ENCODE data around the gene TNFSF11.

TNFSF11 gene

GRCh38 chr13:42612021-42612765 is 38.2 kb downstream of the TNFSF11 start:
- DNase-seq (ENCODE audit: low read depth) = no peak

DNA sequence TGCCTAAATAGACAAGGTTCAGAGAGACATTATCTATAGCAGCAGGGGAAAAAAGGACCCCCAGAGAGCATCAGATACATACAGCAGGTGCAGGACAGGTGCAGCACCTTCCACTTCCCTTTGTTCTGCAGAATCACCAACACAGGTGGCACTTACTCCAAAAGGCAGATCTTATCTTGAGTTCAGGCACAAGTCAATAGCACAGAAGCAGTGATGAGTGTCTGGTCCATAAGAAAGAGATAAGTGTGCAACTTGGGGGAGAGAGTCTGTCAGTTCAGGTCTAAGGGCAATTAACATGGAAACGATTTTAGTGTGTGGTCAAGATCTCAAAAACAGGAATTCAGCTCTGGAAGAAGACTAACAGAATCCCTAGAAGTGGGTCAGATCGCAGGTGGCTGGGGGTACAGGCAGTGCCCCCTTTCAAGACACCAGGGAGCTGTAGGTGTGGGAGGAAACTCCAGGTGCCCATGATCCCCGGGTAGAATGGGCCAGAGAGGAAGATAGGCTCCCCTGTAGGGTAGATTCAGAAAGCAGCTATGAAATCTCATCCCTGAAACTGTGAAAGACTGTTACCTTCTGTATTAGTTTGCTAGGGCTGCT is 40.6 kb downstream of the TNFSF11 start:
- DNase-seq (ENCODE audit: low read depth) = no peak

- no peak for DNase-seq (ENCODE audit: low read depth)
Measured at GRCh38 chr13:42615691-42616090, 41.7 kb downstream of the TNFSF11 start.

DNA sequence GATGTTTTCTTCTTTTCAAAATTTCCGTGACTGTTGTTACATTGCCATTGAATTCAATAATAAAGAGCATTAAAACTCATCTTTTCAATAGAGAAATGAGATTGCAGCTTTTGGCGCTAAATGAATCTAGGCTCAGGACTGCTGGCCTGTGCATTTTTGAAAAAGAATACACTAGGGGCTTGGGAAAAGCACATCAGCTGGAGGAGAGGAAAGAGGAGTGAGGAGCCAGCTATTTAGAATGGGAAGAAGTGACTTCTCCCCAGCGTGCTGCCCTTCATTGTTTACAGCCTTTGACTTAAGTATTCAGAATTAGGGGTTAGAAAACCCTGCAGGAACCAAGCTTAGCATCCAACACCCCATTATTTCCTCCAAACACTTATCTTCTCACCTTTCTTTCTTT is 43.3 kb downstream of the TNFSF11 start:
- DNase-seq (ENCODE audit: low read depth) = no peak

DNA sequence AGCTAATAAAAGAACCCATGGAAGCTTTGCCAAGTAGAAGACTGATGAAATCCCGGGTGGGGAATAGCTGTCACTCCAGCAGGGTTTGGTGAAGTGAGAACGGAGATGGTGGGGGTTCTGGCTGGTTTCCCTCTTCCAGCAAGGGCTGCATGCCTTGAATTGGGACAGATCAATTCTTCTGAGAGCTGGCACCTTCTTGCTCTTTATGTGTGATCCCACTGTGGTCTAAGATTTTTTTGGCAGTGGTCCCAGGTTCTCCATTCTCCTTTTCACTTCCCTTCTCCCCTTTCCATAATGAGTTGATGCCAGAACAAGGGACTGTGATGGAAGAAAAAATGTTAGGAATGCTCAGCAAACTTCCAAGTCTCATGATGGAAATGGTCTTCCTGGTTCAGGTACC is 50.0 kb downstream of the TNFSF11 start:
- DNase-seq (ENCODE audit: low read depth) = no peak

- no peak for DNase-seq (ENCODE audit: low read depth)
Measured at GRCh38 chr13:42625611-42626010, 51.7 kb downstream of the TNFSF11 start.

DNA sequence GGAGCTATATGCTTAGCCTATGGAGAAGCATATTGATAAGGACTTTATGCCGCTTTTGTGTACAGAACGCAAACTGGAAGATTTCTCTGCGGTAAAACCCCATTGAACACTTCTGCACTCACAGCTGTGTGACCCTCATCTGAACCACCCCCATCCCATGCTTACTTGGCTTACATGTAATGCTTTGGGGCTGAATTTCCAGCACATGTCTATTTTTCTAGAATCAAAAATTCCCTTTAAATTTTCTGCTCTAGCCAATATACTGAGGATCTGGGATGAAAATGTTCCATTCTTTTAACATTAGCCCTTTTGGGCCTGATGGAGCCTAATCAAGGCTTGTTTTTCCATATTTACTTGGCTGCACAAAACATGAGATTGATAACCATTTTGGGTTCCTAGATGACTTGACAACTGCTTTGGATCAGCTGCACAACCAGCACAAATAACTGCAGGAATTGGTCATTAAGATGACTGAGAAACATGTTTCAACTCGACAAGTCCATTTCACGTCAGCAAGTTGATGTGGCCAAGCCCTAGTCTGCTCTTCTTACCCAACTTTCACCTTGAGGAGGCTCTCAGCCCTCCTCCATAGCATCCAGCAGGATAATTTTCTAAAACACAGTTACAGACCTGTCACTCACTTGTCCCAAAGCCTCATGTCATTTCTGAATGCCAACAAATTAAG is 52.4 kb downstream of the TNFSF11 start:
- no peak for DNase-seq (ENCODE audit: low read depth)

DNA sequence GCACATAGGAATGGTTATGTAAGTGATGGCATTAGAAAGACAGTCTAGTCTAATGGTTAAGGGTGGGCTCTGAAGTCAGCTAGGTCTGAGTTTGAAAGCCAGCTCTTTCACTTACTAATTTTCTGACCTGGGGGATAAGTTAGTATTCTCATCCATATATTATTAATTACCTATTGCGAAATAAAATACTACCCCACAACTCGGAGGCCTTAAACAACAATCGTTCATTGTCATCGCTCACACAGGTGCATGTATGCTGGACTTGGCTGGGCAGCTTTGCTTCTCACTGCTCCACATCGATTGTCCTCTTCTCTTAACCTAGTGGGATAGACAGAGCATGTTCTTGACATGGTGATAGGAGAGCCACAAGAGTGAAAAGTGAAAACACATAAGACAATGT is 54.7 kb downstream of the TNFSF11 start:
- no peak for DNase-seq (ENCODE audit: low read depth)

- DNase-seq (ENCODE audit: low read depth) = no peak
Measured at GRCh38 chr13:42631181-42631580, 57.2 kb downstream of the TNFSF11 start.

GRCh38 chr13:42633495-42633894 is 59.5 kb downstream of the TNFSF11 start:
- no peak for DNase-seq (ENCODE audit: low read depth)

DNA sequence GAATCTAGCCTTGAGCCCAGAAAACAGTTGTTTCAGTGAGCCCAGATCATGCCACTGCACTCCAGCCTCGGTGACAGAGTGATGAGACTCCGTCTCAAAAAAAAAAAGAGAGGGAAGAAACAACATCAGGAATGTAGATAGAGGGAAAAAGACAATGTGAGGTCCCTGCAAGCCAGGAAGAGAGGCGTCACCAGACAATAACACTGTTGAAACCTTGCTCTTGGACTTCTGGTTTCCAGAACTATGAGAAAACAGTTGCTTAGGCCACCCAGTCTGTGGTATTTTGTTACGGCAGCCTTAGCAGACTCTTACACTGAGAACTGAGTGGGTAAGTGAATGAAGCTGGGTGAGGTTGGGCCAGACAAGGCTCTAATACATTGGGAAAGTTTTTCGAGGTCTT is 64.1 kb downstream of the TNFSF11 start:
- DNase-seq (ENCODE audit: low read depth) = no peak

GRCh38 chr13:42638886-42639285 is 64.9 kb downstream of the TNFSF11 start:
- DNase-seq (ENCODE audit: low read depth) = no peak

DNA sequence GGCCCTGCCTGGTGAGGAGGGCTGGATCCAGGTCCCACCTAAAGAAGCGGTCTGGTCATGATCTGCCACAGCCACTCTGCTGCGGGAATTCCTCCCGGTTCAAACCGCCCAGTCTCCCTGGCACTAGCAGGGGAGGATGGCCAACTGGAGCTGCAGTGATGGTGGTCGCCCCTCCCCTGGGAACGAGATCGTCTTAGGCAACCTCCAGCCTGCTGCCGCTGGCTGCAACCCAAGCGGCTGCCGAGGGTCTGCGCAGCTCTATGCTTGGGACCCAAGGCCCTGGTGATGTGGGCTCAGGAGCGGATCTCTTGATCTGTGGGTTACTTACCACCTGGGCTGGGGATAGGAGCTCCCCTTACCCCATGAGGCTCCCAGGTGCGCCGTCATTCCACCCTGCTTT is 69.1 kb downstream of the TNFSF11 start:
- DNase-seq (ENCODE audit: low read depth) = no peak

DNA sequence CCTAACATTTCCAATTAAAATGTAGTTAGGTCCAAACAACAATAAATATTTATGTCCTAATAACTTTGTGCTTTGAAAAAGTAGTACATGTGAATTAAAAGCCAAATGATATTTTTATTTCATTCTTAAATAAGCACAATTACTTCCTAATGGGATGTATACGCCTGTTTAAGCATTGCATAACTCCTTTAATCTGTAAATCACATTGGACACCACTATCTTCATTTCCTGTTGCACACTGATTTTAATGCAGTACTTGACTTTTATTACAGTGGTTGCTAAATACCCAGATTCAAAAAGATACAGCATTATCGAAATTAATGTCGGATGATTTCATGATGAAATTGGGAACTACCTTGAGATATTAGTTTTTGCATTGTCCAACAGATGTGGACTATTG is 70.9 kb downstream of the TNFSF11 start:
- no peak for DNase-seq (ENCODE audit: low read depth)

GRCh38 chr13:42645717-42646116 is 71.8 kb downstream of the TNFSF11 start:
- DNase-seq (ENCODE audit: low read depth) = no peak

DNA sequence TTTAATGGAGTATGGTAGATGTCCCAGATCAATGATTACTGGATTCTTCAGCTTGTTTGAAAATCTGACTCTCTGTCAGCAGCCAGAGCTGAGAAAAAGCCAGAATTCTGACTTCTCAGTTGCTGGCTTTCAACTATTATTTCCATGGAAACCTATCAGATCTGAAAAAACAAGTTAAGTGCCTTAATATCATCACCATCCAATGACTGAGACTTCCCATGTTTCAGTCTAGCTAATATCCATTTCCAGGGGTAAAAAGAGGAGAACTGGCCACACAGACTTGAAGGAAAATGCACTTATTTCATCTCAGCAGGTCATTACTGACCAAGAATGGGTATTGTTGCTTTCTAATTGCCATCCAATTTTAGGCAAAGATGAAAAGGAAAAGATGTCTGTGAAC is 75.2 kb downstream of the TNFSF11 start:
- DNase-seq (ENCODE audit: low read depth) = no peak

DNA sequence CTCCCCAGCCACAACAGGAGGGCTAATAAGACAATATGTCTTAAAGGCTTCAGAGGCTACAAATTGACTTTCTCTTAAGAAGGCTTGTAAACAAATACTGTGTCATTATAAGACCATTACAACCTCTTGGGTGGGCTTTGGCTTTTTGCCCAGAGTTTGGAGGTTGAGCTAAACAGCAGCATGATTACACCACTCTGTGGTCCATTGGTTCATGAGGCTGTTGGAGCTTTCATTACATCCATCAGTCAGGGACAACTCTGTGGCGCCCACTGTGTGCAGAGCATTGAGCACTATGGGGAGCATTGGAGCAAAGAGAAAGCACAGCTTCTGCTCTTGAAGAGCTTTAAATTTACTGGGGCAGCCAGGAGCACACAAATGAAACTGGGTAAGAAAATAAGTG is 75.9 kb downstream of the TNFSF11 start:
- DNase-seq (ENCODE audit: low read depth) = no peak

- DNase-seq (ENCODE audit: low read depth) = no peak
Measured at GRCh38 chr13:42650506-42650905, 76.6 kb downstream of the TNFSF11 start.

DNA sequence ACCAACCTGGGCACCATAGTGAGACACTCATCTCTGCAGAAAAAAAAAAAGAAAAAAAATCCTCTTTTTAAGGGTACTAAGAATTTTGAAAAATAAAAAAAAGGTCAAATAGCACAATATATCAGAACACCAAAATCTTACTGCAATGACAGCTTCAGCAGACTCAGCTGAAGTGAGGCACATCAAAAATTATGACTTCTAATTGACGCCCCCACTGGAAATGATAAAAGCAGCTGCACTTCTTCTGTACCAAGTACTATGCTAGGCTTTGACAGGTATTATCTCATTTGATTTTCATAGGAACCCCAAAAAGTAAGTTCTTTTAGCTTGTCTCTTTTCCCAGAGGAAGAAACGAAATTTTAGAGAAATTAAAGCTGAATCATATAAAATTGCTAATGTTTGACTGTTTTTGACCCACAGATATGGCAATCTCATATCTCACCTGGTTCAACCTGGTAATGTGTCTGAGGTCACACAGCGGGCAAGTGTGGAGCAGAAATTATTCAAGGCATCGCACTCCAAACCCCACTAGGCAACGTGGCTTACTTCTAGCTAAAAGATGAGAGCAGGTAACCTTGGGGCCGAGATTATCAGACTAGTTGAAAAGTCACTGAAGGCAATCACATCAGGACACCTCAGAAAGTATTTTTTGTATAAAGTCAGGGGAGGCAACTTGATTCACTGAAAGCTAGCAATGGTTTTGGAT is 78.1 kb downstream of the TNFSF11 start:
- DNase-seq (ENCODE audit: low read depth) = no peak

DNA sequence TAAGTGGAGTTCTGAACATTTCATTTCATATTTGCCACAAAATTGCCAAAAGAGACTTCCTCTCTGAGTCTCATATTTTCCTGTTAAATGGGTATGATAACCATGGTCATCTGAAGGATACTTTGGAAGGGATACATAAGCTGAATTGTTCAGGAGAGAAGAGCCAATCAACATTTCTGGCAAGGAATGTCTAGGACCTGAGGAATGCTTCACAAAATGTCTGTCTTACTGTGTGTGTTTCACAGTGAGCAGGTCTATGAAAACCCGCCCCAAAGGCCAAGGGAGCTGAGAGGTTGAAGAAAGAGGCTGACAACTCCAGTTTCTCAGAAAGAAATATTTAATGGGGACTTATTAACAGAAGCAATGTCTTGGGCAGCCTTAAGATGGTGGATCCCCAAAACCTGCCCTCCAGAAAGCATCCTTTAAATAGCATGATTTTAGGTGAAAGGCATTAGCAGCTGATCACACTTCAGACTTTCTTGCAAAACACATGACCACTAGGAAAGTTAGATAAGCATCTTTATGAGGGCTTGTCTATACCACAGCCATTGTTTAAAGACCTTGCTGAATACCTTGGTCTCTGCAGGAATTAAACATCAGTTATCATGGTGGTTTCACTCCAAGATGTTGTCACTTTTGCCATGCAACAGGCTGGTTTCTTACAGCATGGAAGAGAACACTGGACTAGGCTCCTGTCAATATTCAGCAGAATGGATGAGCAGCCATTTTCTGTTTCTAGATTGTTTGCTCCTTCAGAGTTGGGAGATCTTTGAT is 78.9 kb downstream of the TNFSF11 start:
- no peak for DNase-seq (ENCODE audit: low read depth)

GRCh38 chr13:42653679-42654078 is 79.7 kb downstream of the TNFSF11 start:
- DNase-seq (ENCODE audit: low read depth) = no peak

GRCh38 chr13:42654212-42654611 is 80.3 kb downstream of the TNFSF11 start:
- no peak for DNase-seq (ENCODE audit: low read depth)

Data from T-helper 22 cell (primary cell).